K562 (cell line): Measurements from ENCODE around the gene IRAG1. TPM values are rescaled to one million over a fixed set of nuclear protein-coding genes. Genes with fewer than 3 reads are reported as not detected.

Experiments
- ATF7 ChIP-seq: fragments of 450-650 bp; IDR thresholded peaks from 2 replicates; pipeline ENCODE4 v1.7.1; 2014; ENCODE audit warnings: mild to moderate bottlenecking, moderate library complexity
- CEBPB ChIP-seq: fragments of 450-650 bp; IDR thresholded peaks from 2 replicates; pipeline ENCODE4 v1.6.1; 2016; ENCODE audit warnings: missing genetic modification characterization, missing compliant biosample characterization
- DDX20 ChIP-seq: fragments of 450-650 bp; IDR thresholded peaks from 2 replicates; pipeline ENCODE4 v1.6.1; 2016; ENCODE audit warnings: missing genetic modification characterization, low read depth, mild to moderate bottlenecking, missing compliant biosample characterization, moderate library complexity
- MAFF ChIP-seq: IDR thresholded peaks from 2 replicates; pipeline ENCODE4 v1.6.1; 2012; ENCODE audit warnings: low read length, improper control_type of control experiment
- RNF2 ChIP-seq: sonication (generic); IDR thresholded peaks from 2 replicates; pipeline ENCODE4 v1.6.1; 2016
- SP2 ChIP-seq: IDR thresholded peaks from 2 replicates; pipeline ENCODE4 v1.6.1; 2011; ENCODE audit warnings: mild to moderate bottlenecking, low read depth, low read length, moderate library complexity; ENCODE audit not compliant: poor library complexity, severe bottlenecking; ENCODE audit errors: extremely low read depth
- XRCC5 ChIP-seq: fragments of 200-400 bp; formaldehyde crosslinking; IDR thresholded peaks from 2 replicates; pipeline ENCODE4 v1.6.1; 2017; ENCODE audit warnings: low read depth, mild to moderate bottlenecking, low read length
- ZC3H11A ChIP-seq: IDR thresholded peaks from 2 replicates; pipeline ENCODE4 v1.6.1; 2012; ENCODE audit warnings: low read depth, low read length, improper control_type of control experiment
- ZC3H8 ChIP-seq: fragments of 450-650 bp; IDR thresholded peaks from 2 replicates; pipeline ENCODE4 v1.6.1; 2017
- ZNF143 ChIP-seq: sonication (generic); formaldehyde crosslinking; IDR thresholded peaks from 2 replicates; pipeline ENCODE4 v1.9.0; 2022; ENCODE audit warnings: mild to moderate bottlenecking, missing genetic modification reagents
- polyA plus RNA-seq, 8 experiments: library from polyadenylated mRNA; depleted of rRNA in 4 of 8; stranded (reverse) in 5 of 8; unstranded in 3 of 8; fragments of >200 nt; fragmentation: Nextera tagmentation in 2 of 8; fragmentation: Illumina TruSeq in 1 of 8; extraction: Ambion mirVana in 2 of 8; extraction: Trizol in 1 of 8; gene quantifications; 2 replicates each; pipeline versions ENCODE4 v1.2.1 to v1.2.3, GENCODE V29; 2011 to 2014; ENCODE audit warnings: inconsistent platforms in 1 of 8, missing spikeins in 1 of 8
- total RNA-seq, 7 experiments: library from RNA; depleted of rRNA in 6 of 7; stranded (reverse); fragments of >200 nt in 6 of 7; fragmentation: Illumina TruSeq in 2 of 7; extraction: Trizol in 2 of 7; gene quantifications; 2 replicates each; pipeline versions ENCODE4 v1.2.1 to v1.2.3, GENCODE V29; 2011 to 2021; ENCODE audit warnings: low replicate concordance in 1 of 7
- TF ChIP-seq, protein P1 (sequence below), 2 experiments: IDR thresholded peaks; 2 replicates each; pipeline ENCODE4 v1.6.1; 2012; ENCODE audit warnings: improper control_type of control experiment in 2 of 2, low read depth in 2 of 2, low read length in 2 of 2, borderline replicate concordance in 1 of 2
- TF ChIP-seq, protein P2 (sequence below): sonication (generic); formaldehyde crosslinking; IDR thresholded peaks from 2 replicates; pipeline ENCODE4 v1.8.0; 2022; ENCODE audit warnings: mild to moderate bottlenecking, missing genetic modification reagents
- TF ChIP-seq, protein P3 (sequence below): fragments of 250-450 bp; sonication (Bioruptor Pico); IDR thresholded peaks from 2 replicates; pipeline ENCODE4 v1.8.0; 2021; ENCODE audit warnings: moderate library complexity, mild to moderate bottlenecking, inconsistent platforms
- TF ChIP-seq, protein P4 (sequence below), 2 experiments: fragments of 450-650 bp; IDR thresholded peaks; 2 replicates each; pipeline ENCODE4 v1.6.1; 2016; ENCODE audit warnings: mild to moderate bottlenecking in 2 of 2, borderline replicate concordance in 1 of 2, low read depth in 1 of 2, moderate library complexity in 1 of 2

The IRAG1 gene
- total and polyA plus RNA-seq, 9 of the 15 experiments (the other 6 are each of a cell fraction or from before 2014, with no cell fraction given) = 0.01 to 0.22 (median 0.09) TPM; not detected in 1

DNA sequence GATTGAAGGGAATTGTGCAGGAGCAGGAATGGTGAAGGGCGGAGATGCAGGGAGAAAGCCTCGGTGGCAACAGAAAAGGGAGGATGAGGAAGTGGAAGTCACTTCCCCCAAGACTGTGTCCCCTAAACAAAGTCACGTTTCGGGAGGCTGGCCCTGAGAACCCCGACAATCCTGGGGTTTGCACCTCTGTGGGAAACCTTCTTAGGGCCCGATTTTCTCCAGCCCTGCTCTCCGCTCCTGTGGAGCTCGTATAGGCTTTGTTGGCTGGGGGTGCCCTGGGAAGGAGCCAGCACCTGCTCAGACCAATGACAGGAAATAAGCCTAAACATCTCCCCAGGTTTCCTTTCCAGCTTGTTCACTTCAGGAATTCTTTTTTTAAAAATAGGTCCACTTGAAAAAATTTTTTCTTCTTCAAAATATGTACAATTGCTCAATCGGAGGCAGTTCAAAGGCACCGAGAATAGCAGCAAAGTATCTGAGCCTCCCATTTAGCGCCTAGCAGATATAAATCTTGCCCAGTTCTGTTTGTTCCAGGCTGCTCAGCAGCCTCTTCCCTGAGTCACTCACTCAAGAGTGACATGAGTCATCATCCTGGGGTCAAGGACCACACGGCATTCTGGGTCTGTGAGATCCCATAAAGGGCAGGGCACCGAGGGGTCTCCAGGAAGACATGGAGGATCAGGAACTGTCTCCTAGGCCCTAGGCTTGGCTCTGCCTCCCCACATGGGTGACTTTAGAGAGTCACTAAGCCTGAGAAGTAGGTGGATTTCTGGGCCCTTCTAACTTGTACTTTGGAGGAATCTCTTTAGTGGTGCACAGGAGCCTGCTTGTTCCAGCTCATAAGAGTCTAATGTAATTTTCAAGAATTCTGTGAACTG lies 34.0 kb downstream of the IRAG1 start (continued):
- TF ChIP-seq, protein P1, sequence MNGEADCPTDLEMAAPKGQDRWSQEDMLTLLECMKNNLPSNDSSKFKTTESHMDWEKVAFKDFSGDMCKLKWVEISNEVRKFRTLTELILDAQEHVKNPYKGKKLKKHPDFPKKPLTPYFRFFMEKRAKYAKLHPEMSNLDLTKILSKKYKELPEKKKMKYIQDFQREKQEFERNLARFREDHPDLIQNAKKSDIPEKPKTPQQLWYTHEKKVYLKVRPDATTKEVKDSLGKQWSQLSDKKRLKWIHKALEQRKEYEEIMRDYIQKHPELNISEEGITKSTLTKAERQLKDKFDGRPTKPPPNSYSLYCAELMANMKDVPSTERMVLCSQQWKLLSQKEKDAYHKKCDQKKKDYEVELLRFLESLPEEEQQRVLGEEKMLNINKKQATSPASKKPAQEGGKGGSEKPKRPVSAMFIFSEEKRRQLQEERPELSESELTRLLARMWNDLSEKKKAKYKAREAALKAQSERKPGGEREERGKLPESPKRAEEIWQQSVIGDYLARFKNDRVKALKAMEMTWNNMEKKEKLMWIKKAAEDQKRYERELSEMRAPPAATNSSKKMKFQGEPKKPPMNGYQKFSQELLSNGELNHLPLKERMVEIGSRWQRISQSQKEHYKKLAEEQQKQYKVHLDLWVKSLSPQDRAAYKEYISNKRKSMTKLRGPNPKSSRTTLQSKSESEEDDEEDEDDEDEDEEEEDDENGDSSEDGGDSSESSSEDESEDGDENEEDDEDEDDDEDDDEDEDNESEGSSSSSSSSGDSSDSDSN (IDR thresholded peaks at IDR 0.05; ENCODE audit: borderline replicate concordance in 1 of 2, low read depth in 2 of 2, low read length in 2 of 2) = no peak
- TF ChIP-seq RNF2 (no peak), MAFF (peak; percentile 68; the same call in 1 of the 2 replicates), ZNF143 (CRISPR knock-in tag) (no peak), DDX20 (tag) (no peak), CEBPB (tag) (peak; percentile 89), ATF7 (peak; percentile 52; the same call in 1 of the 2 replicates), ZC3H8 (no peak), XRCC5 (no peak), ZC3H11A (no peak), SP2 (no peak)
- TF ChIP-seq, protein P2, sequence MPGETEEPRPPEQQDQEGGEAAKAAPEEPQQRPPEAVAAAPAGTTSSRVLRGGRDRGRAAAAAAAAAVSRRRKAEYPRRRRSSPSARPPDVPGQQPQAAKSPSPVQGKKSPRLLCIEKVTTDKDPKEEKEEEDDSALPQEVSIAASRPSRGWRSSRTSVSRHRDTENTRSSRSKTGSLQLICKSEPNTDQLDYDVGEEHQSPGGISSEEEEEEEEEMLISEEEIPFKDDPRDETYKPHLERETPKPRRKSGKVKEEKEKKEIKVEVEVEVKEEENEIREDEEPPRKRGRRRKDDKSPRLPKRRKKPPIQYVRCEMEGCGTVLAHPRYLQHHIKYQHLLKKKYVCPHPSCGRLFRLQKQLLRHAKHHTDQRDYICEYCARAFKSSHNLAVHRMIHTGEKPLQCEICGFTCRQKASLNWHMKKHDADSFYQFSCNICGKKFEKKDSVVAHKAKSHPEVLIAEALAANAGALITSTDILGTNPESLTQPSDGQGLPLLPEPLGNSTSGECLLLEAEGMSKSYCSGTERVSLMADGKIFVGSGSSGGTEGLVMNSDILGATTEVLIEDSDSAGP (CRISPR knock-in tag) = no peak
- TF ChIP-seq, protein P3, sequence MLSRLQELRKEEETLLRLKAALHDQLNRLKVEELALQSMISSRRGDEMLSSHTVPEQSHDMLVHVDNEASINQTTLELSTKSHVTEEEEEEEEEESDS (CRISPR knock-in tag) = no peak
- TF ChIP-seq, protein P4, sequence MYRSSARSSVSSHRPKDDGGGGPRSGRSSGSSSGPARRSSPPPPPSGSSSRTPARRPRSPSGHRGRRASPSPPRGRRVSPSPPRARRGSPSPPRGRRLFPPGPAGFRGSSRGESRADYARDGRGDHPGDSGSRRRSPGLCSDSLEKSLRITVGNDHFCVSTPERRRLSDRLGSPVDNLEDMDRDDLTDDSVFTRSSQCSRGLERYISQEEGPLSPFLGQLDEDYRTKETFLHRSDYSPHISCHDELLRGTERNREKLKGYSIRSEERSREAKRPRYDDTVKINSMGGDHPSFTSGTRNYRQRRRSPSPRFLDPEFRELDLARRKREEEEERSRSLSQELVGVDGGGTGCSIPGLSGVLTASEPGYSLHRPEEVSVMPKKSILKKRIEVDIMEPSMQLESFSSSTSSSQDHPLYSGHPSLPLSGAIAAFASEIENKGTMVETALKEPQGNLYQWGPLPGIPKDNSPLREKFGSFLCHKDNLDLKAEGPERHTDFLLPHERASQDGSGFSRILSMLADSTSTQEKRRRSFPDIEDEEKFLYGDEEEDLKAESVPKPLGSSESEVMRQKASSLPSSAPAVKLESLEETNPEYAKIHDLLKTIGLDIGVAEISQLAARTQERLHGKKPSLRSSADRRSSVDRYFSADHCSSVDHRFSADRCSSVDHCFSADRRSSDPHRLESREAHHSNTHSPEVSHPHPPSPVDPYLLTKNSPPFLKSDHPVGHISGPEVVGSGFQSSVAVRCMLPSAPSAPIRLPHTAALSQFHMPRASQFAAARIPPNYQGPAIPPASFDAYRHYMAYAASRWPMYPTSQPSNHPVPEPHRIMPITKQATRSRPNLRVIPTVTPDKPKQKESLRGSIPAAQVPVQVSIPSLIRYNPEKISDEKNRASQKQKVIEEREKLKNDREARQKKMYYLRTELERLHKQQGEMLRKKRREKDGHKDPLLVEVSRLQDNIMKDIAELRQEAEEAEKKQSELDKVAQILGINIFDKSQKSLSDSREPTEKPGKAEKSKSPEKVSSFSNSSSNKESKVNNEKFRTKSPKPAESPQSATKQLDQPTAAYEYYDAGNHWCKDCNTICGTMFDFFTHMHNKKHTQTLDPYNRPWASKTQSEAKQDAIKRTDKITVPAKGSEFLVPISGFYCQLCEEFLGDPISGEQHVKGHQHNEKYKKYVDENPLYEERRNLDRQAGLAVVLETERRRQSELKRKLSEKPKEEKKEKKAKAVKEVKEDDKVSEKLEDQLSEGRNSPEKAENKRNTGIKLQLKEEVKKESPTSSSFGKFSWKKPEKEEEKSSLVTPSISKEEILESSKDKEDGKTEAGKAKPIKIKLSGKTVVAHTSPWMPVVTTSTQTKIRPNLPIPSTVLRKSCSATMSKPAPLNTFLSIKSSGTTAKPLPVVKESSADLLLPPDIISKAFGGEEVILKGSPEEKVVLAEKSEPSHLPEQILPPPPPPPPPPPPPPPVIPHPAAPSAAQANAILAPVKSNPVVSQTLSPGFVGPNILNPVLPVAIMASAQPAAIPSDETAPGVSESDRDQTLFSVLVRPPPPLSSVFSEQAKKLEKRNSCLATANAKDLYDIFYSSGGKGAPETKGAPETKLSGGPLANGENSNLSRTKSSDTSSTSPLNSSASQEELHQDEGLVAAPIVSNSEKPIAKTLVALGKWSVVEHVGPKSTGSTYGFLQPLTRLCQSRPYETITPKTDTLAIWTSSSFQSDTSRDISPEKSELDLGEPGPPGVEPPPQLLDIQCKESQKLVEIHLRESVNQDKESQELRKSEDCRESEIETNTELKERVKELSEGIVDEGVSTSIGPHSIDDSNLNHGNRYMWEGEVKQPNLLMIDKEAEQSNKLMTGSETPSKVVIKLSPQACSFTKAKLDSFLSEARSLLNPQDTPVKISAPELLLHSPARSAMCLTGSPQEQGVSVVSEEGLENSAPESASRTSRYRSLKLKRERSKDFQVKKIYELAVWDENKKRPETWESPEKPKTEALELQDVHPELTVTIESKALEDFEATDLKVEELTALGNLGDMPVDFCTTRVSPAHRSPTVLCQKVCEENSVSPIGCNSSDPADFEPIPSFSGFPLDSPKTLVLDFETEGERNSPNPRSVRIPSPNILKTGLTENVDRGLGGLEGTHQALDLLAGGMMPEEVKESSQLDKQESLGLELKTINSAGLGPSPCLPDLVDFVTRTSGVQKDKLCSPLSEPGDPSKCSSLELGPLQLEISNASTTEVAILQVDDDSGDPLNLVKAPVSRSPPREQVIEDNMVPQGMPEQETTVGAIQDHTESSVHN (IDR thresholded peaks at IDR 0.05; ENCODE audit: borderline replicate concordance in 1 of 2, low read depth in 1 of 2) = 0 out of 4 replicates have a peak, but pooled peaks of 1 of the 2 experiments have one; percentile 39
